Naive thymus-derived CD8-positive, alpha-beta T cell (primary cell): ENCODE results near the gene TTPAL. TPM values are rescaled to one million over a fixed set of nuclear protein-coding genes. Genes with fewer than 3 reads are reported as not detected.
A peak's percentile ranks its signal among the peaks of the same experiment; 100 is the strongest.

Source experiments
- ATAC-seq, 2 donors: fragments of 150-1000 bp; cut with Tn5 transposase in 1 of 2; sonication (Bioruptor Pico), chemical (Tn5 transposase) in 1 of 2; 1 replicate in 1 of 2; 2 replicates in 1 of 2; pipeline ENCODE4 v1.10.0; 2021; ENCODE audit warnings: mild to moderate bottlenecking in 2 of 2, moderate library complexity in 2 of 2
- POLR2A ChIA-PET: fragments of 350-600 bp; sonication (Branson Sonifier 250); formaldehyde crosslinking; loops from one replicate; lab custom pipeline; 2021; ENCODE audit warnings: antibody characterized with exemption; lab: Charles Lee
- DNase-seq, 10 donors: peaks; one replicate each; pipeline versions ENCODE4 v3.0.0 to v3.0.0-alpha.2; 2020 to 2022
- H3K27ac Mint-ChIP-seq, 10 donors: one replicate each; pipeline ENCODE4 v1.8.0; 2020 to 2022; ENCODE audit warnings: mild to moderate bottlenecking in 10 of 10, mixed read lengths in 10 of 10, moderate library complexity in 4 of 10, inconsistent platforms in 1 of 10
- H3K27me3 Mint-ChIP-seq, 5 donors: one replicate each; pipeline ENCODE4 v1.8.0; 2021 to 2022; ENCODE audit warnings: mixed read lengths in 5 of 5
- H3K36me3 Mint-ChIP-seq, 3 donors: one replicate each; pipeline ENCODE4 v1.8.0; 2020 to 2022; ENCODE audit warnings: mixed read lengths in 3 of 3, mild to moderate bottlenecking in 2 of 3, inconsistent platforms in 1 of 3
- H3K4me1 Mint-ChIP-seq, 4 donors: one replicate each; pipeline ENCODE4 v1.8.0; 2021 to 2022; ENCODE audit warnings: mixed read lengths in 4 of 4
- H3K4me3 Mint-ChIP-seq, 10 donors: one replicate each; pipeline ENCODE4 v1.8.0; 2020 to 2022; ENCODE audit warnings: mild to moderate bottlenecking in 10 of 10, mixed read lengths in 10 of 10, moderate library complexity in 6 of 10, inconsistent platforms in 1 of 10
- H3K9me3 Mint-ChIP-seq, 9 donors: one replicate each; pipeline ENCODE4 v1.8.0; 2020 to 2022; ENCODE audit warnings: mixed read lengths in 9 of 9, mild to moderate bottlenecking in 3 of 9, inconsistent platforms in 1 of 9, moderate library complexity in 1 of 9
- polyA plus RNA-seq, 3 donors: library from polyadenylated mRNA; unstranded; fragments of 300-500 nt; fragmentation: Illumina TruSeq; gene quantifications; one replicate each; pipeline ENCODE4 v1.2.3, GENCODE V29; 2021
- total RNA-seq, 8 experiments: library from RNA in 2 of 8; stranded (reverse) in 2 of 8; gene quantifications; one replicate each; pipeline ENCODE4 v1.2.3 and lab custom pipeline; 2021 to 2026

The TTPAL gene
- total and polyA plus RNA-seq, 5 experiments from 2014 or later, result 10.5 to 19.3 (median 15.3) TPM

DNA sequence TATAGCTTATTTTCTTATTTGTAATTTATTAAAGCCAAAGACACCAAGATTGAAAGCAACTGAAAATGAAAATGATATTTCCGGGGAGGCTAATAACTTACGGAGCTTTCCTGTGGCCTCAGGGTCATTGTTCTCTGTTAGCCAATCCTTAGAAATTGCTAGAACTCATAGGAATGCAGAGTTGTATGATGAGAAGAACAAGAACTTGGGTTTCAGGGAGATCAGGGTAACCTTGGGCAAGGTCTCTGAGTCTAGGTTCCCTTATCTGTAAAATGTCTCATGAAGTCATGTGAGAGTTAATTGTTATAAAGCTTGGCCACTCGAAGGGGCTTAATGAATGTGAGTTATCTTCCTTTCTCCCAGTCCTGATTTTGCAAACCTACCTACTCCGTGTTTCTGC, 66.3 kb downstream of the TTPAL start:
- ATAC-seq (no peak), DNase-seq (no peak)
- POLR2A ChIA-PET, result interaction anchor here (0.8 kb wide), 1 partner anchor 11 kb away, joined by 3 read pairs; no protein-coding TSS in a partner anchor
- H3K36me3 Mint-ChIP-seq, result no peaks in the 10 kb centered on the region
- no peaks in the 10 kb centered on the region for H3K27me3 Mint-ChIP-seq
- H3K4me1 Mint-ChIP-seq, result peaks cover 0 to 2% (median 0%) of the 10 kb centered on the region in 4 donors
- no peak overlapping the region for H3K27ac Mint-ChIP-seq
- no peaks in the 10 kb centered on the region for H3K9me3 Mint-ChIP-seq
- no peak overlapping the region for H3K4me3 Mint-ChIP-seq

- H3K9me3 Mint-ChIP-seq, result no peaks in the 10 kb centered on the region
Observed at GRCh38 chr20:44542890-44543289, 67.2 kb downstream of the TTPAL start.

GRCh38 chr20:44543358-44543757, 67.7 kb downstream of the TTPAL start:
- POLR2A ChIA-PET, result interaction anchor here (0.7 kb wide), 1 partner anchor 45 kb away, joined by 3 read pairs; no protein-coding TSS in a partner anchor
- H3K27me3 Mint-ChIP-seq, result no peaks in the 10 kb centered on the region
- H3K4me3 Mint-ChIP-seq, result no peak overlapping the region
- H3K36me3 Mint-ChIP-seq, result no peaks in the 10 kb centered on the region
- H3K27ac Mint-ChIP-seq, result peak overlapping the region in 1 of 10 donors; percentile 40
- H3K4me1 Mint-ChIP-seq, result peaks cover 0 to 5% (median 0%) of the 10 kb centered on the region in 4 donors
- no peak for DNase-seq
- ATAC-seq, result no peak
- no peaks in the 10 kb centered on the region for H3K9me3 Mint-ChIP-seq

More at GRCh38 chr20:44542890-44543289, 67.2 kb downstream of the TTPAL start:
- peaks cover 0 to 5% (median 0%) of the 10 kb centered on the region in 4 donors for H3K4me1 Mint-ChIP-seq
- DNase-seq (no peak), ATAC-seq (no peak)
- POLR2A ChIA-PET, result interaction anchor here (0.8 kb wide), 1 partner anchor 12 kb away, joined by 3 read pairs; no protein-coding TSS in a partner anchor
- no peaks in the 10 kb centered on the region for H3K36me3 Mint-ChIP-seq
- no peak overlapping the region for H3K4me3 Mint-ChIP-seq
- no peaks in the 10 kb centered on the region for H3K27me3 Mint-ChIP-seq
- no peak overlapping the region for H3K27ac Mint-ChIP-seq

Other genes starting within 250 kb of the TTPAL start
- gene GDAP1L1, start 228.6 kb upstream of the TTPAL start, total RNA-seq, result not detected
- gene GDAP1L1, start 228.6 kb upstream of the TTPAL start, polyA plus RNA-seq, result not detected
- gene FITM2, start 164.7 kb upstream of the TTPAL start, total RNA-seq, result 1 to 10 TPM; 7.1 to 8.1 TPM
- 1 to 10 TPM in 2 of 3 donors, under 1 TPM in 1; 0.72 to 2.4 (median 1.2) TPM for gene FITM2, start 164.7 kb upstream of the TTPAL start, polyA plus RNA-seq
- not detected for gene R3HDML, start 138.8 kb upstream of the TTPAL start, total RNA-seq
- not detected for gene R3HDML, start 138.8 kb upstream of the TTPAL start, polyA plus RNA-seq
- not detected for gene HNF4A, start 120.2 kb upstream of the TTPAL start, total RNA-seq
- gene HNF4A, start 120.2 kb upstream of the TTPAL start, polyA plus RNA-seq, result not detected
- gene SERINC3, start 46.2 kb downstream of the TTPAL start, total RNA-seq, result 10 to 100 TPM; 82.0 to 94.6 TPM
- gene SERINC3, start 46.2 kb downstream of the TTPAL start, polyA plus RNA-seq, result 100 to 1,000 TPM; 163 to 207 (median 173) TPM
- 1 to 10 TPM; 8.2 to 9.0 TPM for gene PKIG, start 106.7 kb downstream of the TTPAL start, total RNA-seq
- gene PKIG, start 106.7 kb downstream of the TTPAL start, polyA plus RNA-seq, result 1 to 10 TPM; 6.1 to 8.1 (median 6.4) TPM
- 10 to 100 TPM; 24.1 to 24.2 TPM for gene ADA, start 175.8 kb downstream of the TTPAL start, total RNA-seq
- gene ADA, start 175.8 kb downstream of the TTPAL start, polyA plus RNA-seq, result 10 to 100 TPM; 31.2 to 47.1 (median 38.2) TPM
- not detected for gene CCN5, start 239.5 kb downstream of the TTPAL start, total RNA-seq
- gene CCN5, start 239.5 kb downstream of the TTPAL start, polyA plus RNA-seq, result not detected